Stimulated activated CD4-positive, alpha-beta T cell treated with anti-CD3 and anti-CD28 coated beads, Interleukin-12 subunit alpha, Interleukin-12 subunit beta, amount 100 ng/mL, for 48 hours (primary cell): ENCODE results near the gene PTPRO.
"Not testable (repeated sequence)": the region's sequence is repeated elsewhere in the genome, so short reads cannot be mapped to it uniquely, and the experiment has no call there.

Experiments used
- DNase-seq, 3 donors: peaks; one replicate each; pipeline ENCODE4 v3.0.0-alpha.2; 2020; ENCODE audit warnings: low read depth in 2 of 3, low spot score in 1 of 3

PTPRO gene

GRCh38 chr12:15599266-15600037, 277.1 kb downstream of the PTPRO start:
- DNase-seq: no peak

- DNase-seq: no peak
These were observed 278.1 kb downstream of the PTPRO start for GRCh38 chr12:15600223-15600935.

GRCh38 chr12:15601210-15601800, 279.0 kb downstream of the PTPRO start:
- peak in 1 of 3 donors; percentile 12 for DNase-seq

GRCh38 chr12:15602051-15602672, 279.9 kb downstream of the PTPRO start:
- DNase-seq: no peak

- no peak for DNase-seq
These were observed 281.3 kb downstream of the PTPRO start for GRCh38 chr12:15603474-15604085.

- no peak for DNase-seq
These were observed 283.7 kb downstream of the PTPRO start for GRCh38 chr12:15605881-15606590.

- DNase-seq: no peak
These were observed 286.1 kb downstream of the PTPRO start for GRCh38 chr12:15608406-15608805.

- DNase-seq: no peak
These were observed 286.6 kb downstream of the PTPRO start for GRCh38 chr12:15608941-15609340.

GRCh38 chr12:15613981-15614380, 291.7 kb downstream of the PTPRO start:
- no peak for DNase-seq

GRCh38 chr12:15616495-15616894, 294.2 kb downstream of the PTPRO start:
- DNase-seq: not testable (repeated sequence)

- DNase-seq: no peak
These were observed 298.6 kb downstream of the PTPRO start for GRCh38 chr12:15620741-15621539.

GRCh38 chr12:15625075-15625474, 302.8 kb downstream of the PTPRO start:
- no peak for DNase-seq

- no peak for DNase-seq
These were observed 306.0 kb downstream of the PTPRO start for GRCh38 chr12:15627995-15628945.

- no peak for DNase-seq
These were observed 306.8 kb downstream of the PTPRO start for GRCh38 chr12:15629108-15629507.

GRCh38 chr12:15629761-15630160, 307.5 kb downstream of the PTPRO start:
- no peak for DNase-seq

- no peak for DNase-seq
These were observed 308.9 kb downstream of the PTPRO start for GRCh38 chr12:15631007-15631715.

GRCh38 chr12:15632708-15633107, 310.4 kb downstream of the PTPRO start:
- no peak for DNase-seq

GRCh38 chr12:15633201-15633600, 310.9 kb downstream of the PTPRO start:
- no peak for DNase-seq
